GM12878 (cell line): ENCODE measurements around the gene TNFAIP1. TPM values are rescaled to one million over a fixed set of nuclear protein-coding genes. Genes with fewer than 3 reads are reported as not detected.

Experiments
- ATAC-seq: fragments of 200-7000 bp; cut with Tn5 transposase; 3 replicates; pipeline ENCODE4 v1.9.1; 2020; ENCODE audit warnings: mild to moderate bottlenecking, moderate library complexity
- BruUV-seq: library from RNA; stranded (reverse); fragments of 400-500 nt; replicated peaks from 2 replicates; lab custom pipeline; 2021; lab: Mats Ljungman, UMichigan
- CTCF ChIA-PET: fragments of 300-600 bp; sonication (Branson Sonifier 250); formaldehyde crosslinking; extraction: SDS; loops from one replicate; lab custom pipeline; 2021; ENCODE audit warnings: inconsistent platforms; lab: Yijun Ruan, JAX
- POLR2A ChIA-PET: fragments of 350-600 bp; formaldehyde crosslinking; extraction: SDS; loops from one replicate; lab custom pipeline; 2021; ENCODE audit warnings: inconsistent platforms; lab: Charles Lee
- RAD21 ChIA-PET: fragments of 300-600 bp; sonication (Branson Sonifier 250); formaldehyde crosslinking; loops from one replicate; lab custom pipeline; 2023; ENCODE audit warnings: antibody characterized with exemption; ENCODE audit not compliant: unreplicated experiment; lab: Charles Lee
- SMC1A ChIA-PET: fragments of 300-600 bp; sonication (Branson Sonifier 250); formaldehyde crosslinking; loops from one replicate; lab custom pipeline; 2023; ENCODE audit not compliant: unreplicated experiment, uncharacterized antibody; lab: Charles Lee
- DNase-seq: peaks from one replicate; pipeline ENCODE4 v3.0.0-alpha.2; 2011; ENCODE audit warnings: low read depth, low spot score
- FAIRE-seq: peaks from 3 replicates; lab custom pipeline; 2011; peaks lifted over from hg19 to GRCh38; lab: Jason Lieb, UNC
- H2AFZ ChIP-seq: 2 replicates; pipeline ENCODE4 v1.6.0; 2011; ENCODE audit warnings: low read depth, low read length, control low read depth; ENCODE audit not compliant: control insufficient read depth
- H3K27ac ChIP-seq: 2 replicates; pipeline ENCODE4 v1.5.1; 2011; ENCODE audit warnings: control low read depth; ENCODE audit not compliant: control insufficient read depth, insufficient read depth
- H3K27me3 ChIP-seq, 2 experiments: replicated peaks in 1 of 2; 2 replicates each; pipeline versions ENCODE4 v1.6.0 to v1.6.1; 2011; ENCODE audit warnings: low read length in 1 of 2; ENCODE audit not compliant: control insufficient read depth in 2 of 2, insufficient read depth in 2 of 2
- H3K36me3 ChIP-seq, 2 experiments: 2 replicates each; pipeline ENCODE4 v1.5.1; 2011; ENCODE audit warnings: low read length in 1 of 2; ENCODE audit not compliant: control insufficient read depth in 2 of 2, insufficient read depth in 2 of 2
- H3K4me1 ChIP-seq: 2 replicates; pipeline ENCODE4 v1.6.1; 2011; ENCODE audit warnings: mild to moderate bottlenecking, low read length, moderate library complexity, mixed read lengths; ENCODE audit not compliant: control insufficient read depth, insufficient read depth
- H3K4me2 ChIP-seq: 2 replicates; pipeline ENCODE4 v1.6.0; 2011; ENCODE audit warnings: control low read depth; ENCODE audit not compliant: control insufficient read depth, insufficient read depth
- H3K4me3 ChIP-seq: fragments of 200-600 bp; sonication (generic); 2 replicates; pipeline ENCODE4 v1.5.1; 2016
- H3K79me2 ChIP-seq: 2 replicates; pipeline ENCODE4 v1.6.0; 2011; ENCODE audit warnings: low read length; ENCODE audit not compliant: control insufficient read depth, insufficient read depth
- H3K9ac ChIP-seq: 2 replicates; pipeline ENCODE4 v1.8.0; 2011; ENCODE audit warnings: low read length, control low read depth, mixed read lengths; ENCODE audit not compliant: control insufficient read depth, insufficient read depth
- H3K9me3 ChIP-seq: replicated peaks from 3 replicates; pipeline ENCODE4 v1.5.1; 2011; ENCODE audit warnings: mild to moderate bottlenecking, low read length; ENCODE audit not compliant: control insufficient read depth, insufficient read depth
- H4K20me1 ChIP-seq: 2 replicates; pipeline ENCODE4 v1.6.0; 2011; ENCODE audit not compliant: control insufficient read depth, insufficient read depth
- ATF3 ChIP-seq: IDR thresholded peaks from 2 replicates; pipeline ENCODE4 v1.6.1; 2011; ENCODE audit warnings: low read depth, mild to moderate bottlenecking, low read length, moderate library complexity, borderline replicate concordance; ENCODE audit errors: extremely low read depth
- CUX1 ChIP-seq: IDR thresholded peaks from 2 replicates; pipeline ENCODE4 v1.6.1; 2012; ENCODE audit warnings: improper control_type of control experiment, low read depth, low read length; ENCODE audit not compliant: insufficient replicate concordance
- ELK1 ChIP-seq: IDR thresholded peaks from 2 replicates; pipeline ENCODE4 v1.6.1; 2012; ENCODE audit warnings: low read depth, low read length, improper control_type of control experiment
- NBN ChIP-seq: fragments of 450-650 bp; IDR thresholded peaks from 2 replicates; pipeline ENCODE4 v1.6.1; 2016
- PAX5 ChIP-seq: IDR thresholded peaks from 2 replicates; pipeline ENCODE4 v1.6.1; 2011; ENCODE audit warnings: low read depth, low read length, borderline replicate concordance
- RCOR1 ChIP-seq: conservative IDR thresholded peaks from 2 replicates; pipeline ENCODE4 v1.6.1; 2012; ENCODE audit warnings: low read depth, low read length, improper control_type of control experiment
- SKIL ChIP-seq: fragments of 450-650 bp; IDR thresholded peaks from 2 replicates; pipeline ENCODE4 v1.6.1; 2017; ENCODE audit warnings: mild to moderate bottlenecking, low read depth, inconsistent platforms; ENCODE audit not compliant: poor library complexity, severe bottlenecking
- ZBTB11 ChIP-seq: fragments of 450-650 bp; formaldehyde crosslinking; IDR thresholded peaks from 2 replicates; pipeline ENCODE4 v1.5.0; 2022; ENCODE audit warnings: mild to moderate bottlenecking, missing genetic modification characterization
- ZNF622 ChIP-seq: fragments of 450-650 bp; IDR thresholded peaks from 2 replicates; pipeline ENCODE4 v1.6.1; 2017; ENCODE audit warnings: mild to moderate bottlenecking, inconsistent platforms
- WGBS: methylation state at CpG from one replicate; pipeline ENCODE4 v1.1.6; 2016; ENCODE audit warnings: low lambda C conversion rate; ENCODE audit not compliant: insufficient replicate concordance, insufficient coverage; ENCODE audit errors: missing lambda C conversion rate; 5-methylcytosine and 5-hydroxymethylcytosine counted together
- in situ Hi-C: fragments of 300-500 bp; cut with MboI; formaldehyde crosslinking; loops from 9 replicates; pipeline ENCODE4 v1.14.3; 2018; ENCODE audit warnings: mixed read lengths
- intact Hi-C: fragments of 100-400 bp; cut with micrococcal nuclease; formaldehyde crosslinking; loops from one replicate; pipeline ENCODE4 v1.14.2; 2022; ENCODE audit not compliant: unreplicated experiment
- polyA plus RNA-seq, 11 experiments: library from polyadenylated mRNA; depleted of rRNA in 4 of 11; unstranded in 6 of 11; stranded (reverse) in 5 of 11; fragments of >200 nt; fragmentation: Nextera tagmentation in 4 of 11; fragmentation: Illumina TruSeq in 1 of 11; extraction: Ambion mirVana in 4 of 11; extraction: Trizol in 1 of 11; gene quantifications; 1 replicate in 1 of 11; 2 replicates in 10 of 11; pipeline versions ENCODE4 v1.2.1 to v1.2.3, GENCODE V29; 2011 to 2016; ENCODE audit warnings: inconsistent platforms in 2 of 11, missing spikeins in 2 of 11, low read depth in 1 of 11
- total RNA-seq, 4 experiments: library from RNA; depleted of rRNA in 3 of 4; stranded (reverse); fragments of >200 nt in 3 of 4; fragmentation: Illumina TruSeq in 1 of 4; extraction: Trizol in 1 of 4; gene quantifications; 2 replicates each; pipeline versions ENCODE4 v1.2.1 to v1.2.3, GENCODE V29; 2013 to 2021

TNFAIP1 gene
- total and polyA plus RNA-seq, 10 of the 15 experiments (the other 5 are each of a cell fraction or from before 2014, with no cell fraction given) = 1.8 to 16.9 (median 11.7) TPM

- TF ChIP-seq CUX1 = no peak
These were observed 7.9 kb upstream of the TNFAIP1 start (continued) for GRCh38 chr17:28327709-28328108.

GRCh38 chr17:28328325-28328724, 7.2 kb upstream of the TNFAIP1 start:
- H3K27ac ChIP-seq = no peak overlapping the region; the same call in 1 of the 2 replicates
- no peaks in the 10 kb centered on the region for H3K27me3 ChIP-seq
- H3K4me3 ChIP-seq = no peak overlapping the region
- H3K36me3 ChIP-seq = peaks cover 11 to 15% of the 10 kb centered on the region in 2 experiments
- H3K4me2 ChIP-seq = no peak overlapping the region
- H3K79me2 ChIP-seq = peaks cover 16% of the 10 kb centered on the region
- peaks cover 6% of the 10 kb centered on the region; the same call in 1 of the 2 replicates for H3K4me1 ChIP-seq
- POLR2A ChIA-PET = interaction anchor here (0.5 kb wide), 1 partner anchor 175 kb away, joined by 4 read pairs; no protein-coding TSS in a partner anchor
- in situ Hi-C loops = no loop called here
- intact Hi-C loops = no loop called here
- WGBS = 94% methylated on average over 4 of the region's 4 CpGs
- no peak overlapping the region for H3K9ac ChIP-seq
- no TSS peak for BruUV-seq
- DNase-seq (no peak), FAIRE-seq (no peak), ATAC-seq (no peak)
- H2AFZ ChIP-seq = no peak overlapping the region
- RAD21 ChIA-PET = no interaction called here
- CTCF ChIA-PET = interaction anchor here (0.6 kb wide), 1 partner anchor 37 kb away, joined by 3 read pairs; no protein-coding TSS in a partner anchor
- SMC1A ChIA-PET = interaction anchor here (1.0 kb wide), 1 partner anchor 10 kb away, joined by 3 read pairs; no protein-coding TSS in a partner anchor
- H4K20me1 ChIP-seq = no peaks in the 10 kb centered on the region; the same call in 1 of the 2 replicates
- H3K9me3 ChIP-seq = no peaks in the 10 kb centered on the region
- TF ChIP-seq SKIL = no peak
- TF ChIP-seq ZBTB11 (CRISPR knock-in tag) = no peak
- TF ChIP-seq NBN = no peak
- no peak for TF ChIP-seq ZNF622
- TF ChIP-seq ELK1 = no peak
- TF ChIP-seq RCOR1 = no peak
- TF ChIP-seq PAX5 = no peak
- no peak for TF ChIP-seq ATF3
